Measurements from ENCODE around the gene PDE4B. TPM values are rescaled to one million over a fixed set of nuclear protein-coding genes. Genes with fewer than 3 reads are reported as not detected.
"Not testable (repeated sequence)": the region's sequence is repeated elsewhere in the genome, so short reads cannot be mapped to it uniquely, and the experiment has no call there.

PDE4B gene
- total RNA-seq, 1 donor: 2.3 TPM

- peak; percentile 46 for DNase-seq (ENCODE audit: low read depth)
- H3K4me3 ChIP-seq (ENCODE audit: low read depth, low read length): peak overlapping the region; percentile 23
- no peak for TF ChIP-seq CTCF (IDR thresholded peaks at IDR 0.05; ENCODE audit: insufficient read depth, low read length)
These were observed 167.3 kb downstream of the PDE4B start for GRCh38 chr1:65959896-65960567.

GRCh38 chr1:65963156-65963888 lies 170.6 kb downstream of the PDE4B start:
- DNase-seq (ENCODE audit: low read depth): no peak
- no peak for TF ChIP-seq CTCF (IDR thresholded peaks at IDR 0.05; ENCODE audit: insufficient read depth, low read length)

GRCh38 chr1:65964123-65964522 lies 171.4 kb downstream of the PDE4B start:
- H3K4me3 ChIP-seq (ENCODE audit: low read depth, low read length): no peak overlapping the region
- no peak for TF ChIP-seq CTCF (IDR thresholded peaks at IDR 0.05; ENCODE audit: insufficient read depth, low read length)
- no peak for DNase-seq (ENCODE audit: low read depth)

More at GRCh38 chr1:65963156-65963888, 170.6 kb downstream of the PDE4B start:
- no peak overlapping the region for H3K4me3 ChIP-seq (ENCODE audit: low read depth, low read length)

GRCh38 chr1:65965112-65965996 lies 172.7 kb downstream of the PDE4B start:
- no peak overlapping the region for H3K4me3 ChIP-seq (ENCODE audit: low read depth, low read length)
- DNase-seq (ENCODE audit: low read depth): no peak
- no peak for TF ChIP-seq CTCF (IDR thresholded peaks at IDR 0.05; ENCODE audit: insufficient read depth, low read length)

- DNase-seq (ENCODE audit: low read depth): not testable (repeated sequence)
These were observed 174.8 kb downstream of the PDE4B start for GRCh38 chr1:65967492-65967891.

GRCh38 chr1:65971547-65971946 lies 178.9 kb downstream of the PDE4B start:
- TF ChIP-seq CTCF (IDR thresholded peaks at IDR 0.05; ENCODE audit: insufficient read depth, low read length): no peak
- H3K4me3 ChIP-seq (ENCODE audit: low read depth, low read length): no peak overlapping the region
- DNase-seq (ENCODE audit: low read depth): no peak

More at GRCh38 chr1:65967492-65967891, 174.8 kb downstream of the PDE4B start:
- H3K4me3 ChIP-seq (ENCODE audit: low read depth, low read length): not testable (repeated sequence)

- H3K4me3 ChIP-seq (ENCODE audit: low read depth, low read length): no peak overlapping the region
- DNase-seq (ENCODE audit: low read depth): no peak
- TF ChIP-seq CTCF (IDR thresholded peaks at IDR 0.05; ENCODE audit: insufficient read depth, low read length): no peak
These were observed 183.0 kb downstream of the PDE4B start for GRCh38 chr1:65975708-65976107.
